Subcutaneous adipose tissue (tissue), 4 donors: ENCODE data around the gene FGD6. TPM values are rescaled to one million over a fixed set of nuclear protein-coding genes. Genes with fewer than 3 reads are reported as not detected.

ENCODE experiments used
- total RNA-seq, 4 donors: library from RNA; depleted of rRNA; stranded (reverse); fragments of >200 nt; gene quantifications; one replicate each; pipeline ENCODE4 v1.1.0, GENCODE V29; 2016
- TF ChIP-seq, protein P1 (sequence below): fragments of 450-650 bp; IDR thresholded peaks from one replicate; pipeline ENCODE4 v1.5.1; 2016; ENCODE audit warnings: low read depth, mild to moderate bottlenecking, control low read depth, antibody characterized with exemption, moderate library complexity

Gene FGD6
- total RNA-seq, 4 donors from 2014 or later: 3.4 to 13.8 (median 7.6) TPM

GRCh38 chr12:95085612-95086011 is 131.7 kb downstream of the FGD6 start:
- TF ChIP-seq, protein P1, sequence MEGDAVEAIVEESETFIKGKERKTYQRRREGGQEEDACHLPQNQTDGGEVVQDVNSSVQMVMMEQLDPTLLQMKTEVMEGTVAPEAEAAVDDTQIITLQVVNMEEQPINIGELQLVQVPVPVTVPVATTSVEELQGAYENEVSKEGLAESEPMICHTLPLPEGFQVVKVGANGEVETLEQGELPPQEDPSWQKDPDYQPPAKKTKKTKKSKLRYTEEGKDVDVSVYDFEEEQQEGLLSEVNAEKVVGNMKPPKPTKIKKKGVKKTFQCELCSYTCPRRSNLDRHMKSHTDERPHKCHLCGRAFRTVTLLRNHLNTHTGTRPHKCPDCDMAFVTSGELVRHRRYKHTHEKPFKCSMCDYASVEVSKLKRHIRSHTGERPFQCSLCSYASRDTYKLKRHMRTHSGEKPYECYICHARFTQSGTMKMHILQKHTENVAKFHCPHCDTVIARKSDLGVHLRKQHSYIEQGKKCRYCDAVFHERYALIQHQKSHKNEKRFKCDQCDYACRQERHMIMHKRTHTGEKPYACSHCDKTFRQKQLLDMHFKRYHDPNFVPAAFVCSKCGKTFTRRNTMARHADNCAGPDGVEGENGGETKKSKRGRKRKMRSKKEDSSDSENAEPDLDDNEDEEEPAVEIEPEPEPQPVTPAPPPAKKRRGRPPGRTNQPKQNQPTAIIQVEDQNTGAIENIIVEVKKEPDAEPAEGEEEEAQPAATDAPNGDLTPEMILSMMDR: no peak

DNA sequence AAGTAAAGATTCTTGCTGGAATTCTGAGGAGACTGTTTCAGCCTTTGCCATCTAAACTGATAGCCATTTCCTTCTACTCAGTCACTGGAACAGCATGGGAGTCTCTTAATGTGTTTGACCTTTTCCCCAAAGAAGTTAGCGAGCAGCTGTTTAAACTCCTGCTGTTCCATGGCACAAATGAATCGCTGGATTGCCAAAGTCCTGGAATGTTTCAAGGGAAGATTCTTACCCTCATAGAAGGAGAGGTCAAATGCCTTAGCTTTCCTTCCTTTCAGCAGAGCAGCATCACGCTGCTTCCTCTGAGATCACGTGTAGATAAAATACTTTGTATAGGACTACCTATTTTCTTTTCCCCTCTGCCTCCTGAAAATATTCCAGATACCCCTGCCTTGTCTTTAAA is 133.3 kb downstream of the FGD6 start:
- TF ChIP-seq, protein P1: no peak

GRCh38 chr12:95083471-95083870 is 133.8 kb downstream of the FGD6 start:
- TF ChIP-seq, protein P1: no peak

- TF ChIP-seq, protein P1: no peak
These were observed 139.9 kb downstream of the FGD6 start for GRCh38 chr12:95077341-95077740.

- TF ChIP-seq, protein P1: no peak
These were observed 142.5 kb downstream of the FGD6 start for GRCh38 chr12:95074766-95075165.

- TF ChIP-seq, protein P1: no peak
These were observed 143.4 kb downstream of the FGD6 start for GRCh38 chr12:95073698-95074520.

DNA sequence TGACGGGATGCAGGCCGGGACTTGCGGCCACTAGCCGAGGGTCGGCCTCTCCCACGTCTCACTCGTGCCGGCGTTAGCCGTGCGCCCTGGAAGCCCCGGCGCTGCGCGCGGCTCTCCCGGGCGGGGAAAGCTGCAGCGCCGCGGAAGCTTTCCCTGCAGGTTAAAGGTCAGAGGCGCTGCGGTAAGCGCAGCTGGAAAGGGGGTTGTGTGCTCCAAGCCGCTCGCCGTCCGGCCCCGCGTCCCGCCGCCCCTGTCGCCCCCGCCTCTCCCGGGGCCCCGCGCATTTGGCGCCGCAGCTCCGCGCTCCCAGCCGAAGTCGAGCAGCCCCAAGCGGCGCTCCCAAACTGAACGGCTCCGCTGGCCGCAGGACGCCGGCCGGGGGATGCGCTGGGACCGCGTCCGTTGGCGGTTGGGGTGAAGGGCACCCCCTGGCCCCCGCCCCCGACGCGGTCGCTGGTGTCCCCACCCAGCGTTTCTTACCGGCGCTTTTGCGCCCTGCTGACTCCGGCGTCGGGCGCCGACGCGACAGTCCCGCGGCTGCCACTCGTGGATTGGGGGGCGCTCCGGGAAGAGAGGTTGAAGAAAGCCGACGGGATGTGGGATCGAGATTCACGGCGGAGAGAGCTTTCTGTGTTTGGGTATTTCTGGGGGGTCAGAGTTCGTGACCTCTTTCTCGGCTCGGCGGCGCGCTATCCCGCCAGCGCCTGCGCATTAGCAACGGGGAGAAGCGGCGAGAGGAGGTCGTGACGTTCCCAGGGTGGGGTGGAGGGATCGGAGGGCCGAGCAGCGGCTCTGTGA is 144.2 kb downstream of the FGD6 start, which contains the start of gene NR2C1:
Gene NR2C1 (minus strand): TSS at position 719 of the 798 bp plus-strand sequence. CDS start 6,234 bp downstream, outside the sequence.
- TF ChIP-seq, protein P1: no peak
